Endothelial cell of umbilical vein (primary cell): ENCODE measurements around the gene RPP38. TPM values are rescaled to one million over a fixed set of nuclear protein-coding genes. Genes with fewer than 3 reads are reported as not detected.

Source experiments
- BruUV-seq: library from RNA; stranded (reverse); fragments of 400-500 nt; replicated peaks from 2 replicates; lab custom pipeline; 2021; lab: Mats Ljungman, UMichigan
- CTCF ChIA-PET: fragments of 300-600, 350-600 bp; sonication (Branson Sonifier 250); formaldehyde crosslinking; loops from one replicate; lab custom pipeline; 2021; ENCODE audit warnings: antibody characterized with exemption, inconsistent platforms; lab: Charles Lee
- POLR2A ChIA-PET: fragments of 300-600, 350-600 bp; sonication (Branson Sonifier 250); formaldehyde crosslinking; loops from one replicate; lab custom pipeline; 2021; ENCODE audit warnings: antibody characterized with exemption, inconsistent platforms; lab: Charles Lee
- DNase-seq: peaks from one replicate; pipeline ENCODE4 v3.0.0-alpha.2; 2011; ENCODE audit warnings: low read depth, low spot score
- FAIRE-seq: peaks from 2 replicates; lab custom pipeline; 2011; peaks lifted over from hg19 to GRCh38; lab: Jason Lieb, UNC
- H2AFZ ChIP-seq: 2 replicates; pipeline ENCODE4 v1.6.0; 2012; ENCODE audit warnings: low read depth, low read length, control low read depth, inconsistent platforms
- H3K27ac ChIP-seq: 2 replicates; pipeline ENCODE4 v1.5.1; 2011; ENCODE audit warnings: low read depth, mild to moderate bottlenecking, control low read depth, low read length, moderate library complexity; ENCODE audit not compliant: insufficient read depth
- H3K27me3 ChIP-seq, 2 experiments: 2 replicates each; pipeline versions ENCODE4 v1.6.0 to v1.6.1; 2011; ENCODE audit warnings: low read length in 2 of 2, mixed read lengths in 1 of 2; ENCODE audit not compliant: control insufficient read depth in 2 of 2, insufficient read depth in 2 of 2
- H3K36me3 ChIP-seq, 2 experiments: 2 replicates in 1 of 2; 3 replicates in 1 of 2; pipeline ENCODE4 v1.5.1; 2011; ENCODE audit warnings: low read length in 2 of 2, mild to moderate bottlenecking in 1 of 2, moderate library complexity in 1 of 2; ENCODE audit not compliant: control insufficient read depth in 2 of 2, insufficient read depth in 2 of 2; ENCODE audit errors: extremely low read depth in 1 of 2
- H3K4me1 ChIP-seq: 3 replicates; pipeline ENCODE4 v1.5.1; 2011; ENCODE audit warnings: mild to moderate bottlenecking, low read length; ENCODE audit not compliant: control insufficient read depth, insufficient read depth; ENCODE audit errors: extremely low read depth
- H3K4me2 ChIP-seq: 2 replicates; pipeline ENCODE4 v1.6.1; 2011; ENCODE audit warnings: low read length, control low read depth, mixed read lengths; ENCODE audit not compliant: insufficient read depth
- H3K4me3 ChIP-seq, 3 experiments: fragments of 200-600 bp in 1 of 3; sonication (generic), shearing (Covaris generic) in 1 of 3; replicated peaks in 1 of 3; 2 replicates each; pipeline ENCODE4 v1.5.1; 2011 to 2016; ENCODE audit warnings: control low read depth in 3 of 3, low read length in 3 of 3, mild to moderate bottlenecking in 2 of 3, inconsistent platforms in 1 of 3, low read depth in 1 of 3, moderate library complexity in 1 of 3; ENCODE audit not compliant: insufficient read depth in 1 of 3
- H3K79me2 ChIP-seq: 2 replicates; pipeline ENCODE4 v1.6.0; 2012; ENCODE audit warnings: low read length, inconsistent platforms; ENCODE audit not compliant: control insufficient read depth, insufficient read depth
- H3K9ac ChIP-seq: replicated peaks from 2 replicates; pipeline ENCODE3; 2011; ENCODE audit warnings: low read length, control low read depth; ENCODE audit not compliant: insufficient read depth; ENCODE audit errors: extremely low read depth
- H3K9me1 ChIP-seq: replicated peaks from 3 replicates; pipeline ENCODE4 v1.6.0; 2011; ENCODE audit warnings: mild to moderate bottlenecking, low read length; ENCODE audit not compliant: control insufficient read depth, insufficient read depth; ENCODE audit errors: extremely low read depth
- H3K9me3 ChIP-seq: replicated peaks from 2 replicates; pipeline ENCODE4 v1.5.1; 2012; ENCODE audit warnings: low read length, inconsistent platforms; ENCODE audit not compliant: control insufficient read depth, insufficient read depth
- H4K20me1 ChIP-seq: replicated peaks from 2 replicates; pipeline ENCODE3; 2011; ENCODE audit warnings: mild to moderate bottlenecking, low read length; ENCODE audit not compliant: control insufficient read depth, insufficient read depth; ENCODE audit errors: extremely low read depth
- CTCF ChIP-seq, 2 donors: IDR thresholded peaks; 1 replicate in 1 of 2; 2 replicates in 1 of 2; pipeline ENCODE4 v1.5.1; 2011; ENCODE audit warnings: low read length in 2 of 2, mild to moderate bottlenecking in 2 of 2, moderate library complexity in 2 of 2, control low read depth in 1 of 2, inconsistent platforms in 1 of 2, low read depth in 1 of 2; ENCODE audit not compliant: insufficient read depth in 1 of 2; ENCODE audit errors: extremely low read depth in 1 of 2
- EZH2 ChIP-seq: IDR thresholded peaks from 2 replicates; pipeline ENCODE4 v1.6.1; 2012; ENCODE audit warnings: borderline replicate concordance, low read depth, mild to moderate bottlenecking, moderate library complexity, low read length, inconsistent platforms; ENCODE audit not compliant: severe bottlenecking
- FOS ChIP-seq: IDR thresholded peaks from 2 replicates; pipeline ENCODE4 v1.6.1; 2011; ENCODE audit warnings: mild to moderate bottlenecking, low read length, moderate library complexity, borderline replicate concordance; ENCODE audit not compliant: insufficient read depth
- GATA2 ChIP-seq: IDR thresholded peaks from 2 replicates; pipeline ENCODE4 v1.7.0; 2011; ENCODE audit warnings: low read depth, mild to moderate bottlenecking, moderate library complexity, mixed read lengths, low read length; ENCODE audit not compliant: insufficient read length, insufficient read depth
- JUN ChIP-seq: IDR thresholded peaks from 2 replicates; pipeline ENCODE4 v1.6.1; 2011; ENCODE audit warnings: borderline replicate concordance, low read depth; ENCODE audit not compliant: insufficient read length, insufficient read depth
- MYC ChIP-seq: IDR thresholded peaks from one replicate; pipeline ENCODE4 v1.6.1; 2011; ENCODE audit warnings: mild to moderate bottlenecking, low read depth, low read length
- POLR2A ChIP-seq: IDR thresholded peaks from 2 replicates; pipeline ENCODE4 v1.6.1; 2012; ENCODE audit warnings: low read depth, mild to moderate bottlenecking, control low read depth, low read length
- POLR2AphosphoS5 ChIP-seq: IDR thresholded peaks from 2 replicates; pipeline ENCODE4 v1.6.1; 2012; ENCODE audit warnings: low read depth, mild to moderate bottlenecking, control low read depth, low read length, moderate library complexity; ENCODE audit not compliant: insufficient read depth
- dilution Hi-C: fragments of 300-500 bp; cut with MboI; formaldehyde crosslinking; loops from one replicate; pipeline ENCODE4 v1.15.0; 2019; ENCODE audit warnings: low sequenced_read_pairs; ENCODE audit not compliant: extremely low pct_ligation_motif_present
- intact Hi-C: fragments of 100-400 bp; cut with micrococcal nuclease; formaldehyde crosslinking; loops from one replicate; pipeline ENCODE4 v1.10.0; 2022
- polyA plus RNA-seq, 4 experiments: library from polyadenylated mRNA; depleted of rRNA in 3 of 4; stranded (reverse) in 3 of 4; unstranded in 1 of 4; fragments of >200 nt; gene quantifications; 2 replicates each; pipeline versions ENCODE4 v1.2.1 to v1.2.3, GENCODE V29; 2011 to 2012; ENCODE audit warnings: missing spikeins in 1 of 4
- total RNA-seq: library from RNA; stranded (reverse); gene quantifications from 2 replicates; pipeline ENCODE4 v1.2.3, GENCODE V29; 2021
- TF ChIP-seq, protein P1 (sequence below): IDR thresholded peaks from 2 replicates; pipeline ENCODE4 v1.6.1; 2011; ENCODE audit not compliant: insufficient read depth, insufficient read length

The RPP38 gene
- total and polyA plus RNA-seq, 2 donors (not counting 3 experiments of a cell fraction or from before 2014, with no cell fraction given) = 9.0 to 10.6 TPM

GRCh38 chr10:15137636-15138035, 40.5 kb downstream of the RPP38 start:
- POLR2A ChIA-PET = no interaction called here
- no peak for DNase-seq

More at GRCh38 chr10:15137636-15138035, 40.5 kb downstream of the RPP38 start:
- Histone ChIP-seq H3K27me3 (no peaks in the 10 kb centered on the region), H3K9ac (no peak overlapping the region), H3K4me1 (no peaks in the 10 kb centered on the region), H3K36me3 (peaks cover 26 to 34% of the 10 kb centered on the region in 2 experiments), H3K4me2 (no peak overlapping the region), H3K9me1 (no peaks in the 10 kb centered on the region), H4K20me1 (no peaks in the 10 kb centered on the region), H3K79me2 (peaks cover 32% of the 10 kb centered on the region), H3K4me3 (no peak overlapping the region), H2AFZ (no peak overlapping the region), H3K27ac (no peak overlapping the region), H3K9me3 (no peaks in the 10 kb centered on the region)
- TF ChIP-seq EZH2 = no peak
- no peak for TF ChIP-seq FOS
- TF ChIP-seq JUN = no peak
- no peak for TF ChIP-seq POLR2AphosphoS5
- TF ChIP-seq, protein P1, sequence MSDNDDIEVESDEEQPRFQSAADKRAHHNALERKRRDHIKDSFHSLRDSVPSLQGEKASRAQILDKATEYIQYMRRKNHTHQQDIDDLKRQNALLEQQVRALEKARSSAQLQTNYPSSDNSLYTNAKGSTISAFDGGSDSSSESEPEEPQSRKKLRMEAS = no peak
- TF ChIP-seq MYC = no peak
- TF ChIP-seq POLR2A = no peak
- no peak for TF ChIP-seq CTCF (IDR thresholded peaks at IDR 0.05; ENCODE audit: extremely low read depth in 1 of 2, insufficient read depth in 1 of 2, low read depth in 1 of 2, low read length in 2 of 2)
- no peak for TF ChIP-seq GATA2
- FAIRE-seq = no peak
- no TSS peak for BruUV-seq
- dilution Hi-C loops = no loop called here
- intact Hi-C loops = no loop called here
- CTCF ChIA-PET = interaction anchor here (0.9 kb wide), 1 partner anchor 233 kb away, joined by 3 read pairs; the partner anchor contains the start of gene FAM171A1
